Skeletal muscle satellite cell (primary cell): ENCODE measurements around the gene PEX11A.

Experiments
- H3K27me3 ChIP-seq: 2 replicates; pipeline ENCODE4 v1.7.0; 2013; ENCODE audit warnings: low read length; ENCODE audit not compliant: control insufficient read depth, insufficient read depth
- H3K36me3 ChIP-seq: 2 replicates; pipeline ENCODE4 v1.7.0; 2013; ENCODE audit warnings: mild to moderate bottlenecking, control low read depth, low read length; ENCODE audit not compliant: insufficient read depth
- H3K4me1 ChIP-seq: 2 replicates; pipeline ENCODE4 v1.7.0; 2013; ENCODE audit warnings: low read length; ENCODE audit not compliant: control insufficient read depth, insufficient read depth
- H3K4me2 ChIP-seq: 2 replicates; pipeline ENCODE4 v1.7.0; 2013; ENCODE audit warnings: mild to moderate bottlenecking, low read length
- H3K4me3 ChIP-seq: 2 replicates; pipeline ENCODE4 v1.7.0; 2013; ENCODE audit warnings: low read length
- H3K9ac ChIP-seq: 2 replicates; pipeline ENCODE4 v1.7.0; 2013; ENCODE audit warnings: mild to moderate bottlenecking, low read depth, low read length, moderate library complexity
- H3K9me3 ChIP-seq: replicated peaks from 2 replicates; pipeline ENCODE4 v1.7.0; 2013; ENCODE audit warnings: mild to moderate bottlenecking, control low read depth, low read length

The PEX11A gene

GRCh38 chr15:89665449-89666181, 24.9 kb downstream of the PEX11A start:
- peak overlapping the region; percentile 66 for H3K4me3 ChIP-seq
- no peaks in the 10 kb centered on the region for H3K36me3 ChIP-seq
- H3K9ac ChIP-seq: peak overlapping the region; percentile 79
- H3K27me3 ChIP-seq: no peaks in the 10 kb centered on the region
- peaks cover 31% of the 10 kb centered on the region for H3K4me1 ChIP-seq
- H3K9me3 ChIP-seq: no peaks in the 10 kb centered on the region
- peak overlapping the region; percentile 81 for H3K4me2 ChIP-seq

GRCh38 chr15:89664441-89665350, 25.9 kb downstream of the PEX11A start:
- peak overlapping the region; percentile 81 for H3K4me2 ChIP-seq
- H3K4me1 ChIP-seq: peaks cover 31% of the 10 kb centered on the region
- no peaks in the 10 kb centered on the region for H3K9me3 ChIP-seq
- peak overlapping the region; percentile 66 for H3K4me3 ChIP-seq
- no peaks in the 10 kb centered on the region for H3K36me3 ChIP-seq
- no peaks in the 10 kb centered on the region for H3K27me3 ChIP-seq
- H3K9ac ChIP-seq: peak overlapping the region; percentile 79

GRCh38 chr15:89662893-89663626, 27.5 kb downstream of the PEX11A start:
- Histone ChIP-seq H3K4me2 (peak overlapping the region; percentile 79), H3K4me3 (peak overlapping the region; percentile 48), H3K9me3 (no peaks in the 10 kb centered on the region), H3K4me1 (peaks cover 31% of the 10 kb centered on the region), H3K27me3 (no peaks in the 10 kb centered on the region), H3K9ac (peak overlapping the region; percentile 85), H3K36me3 (no peaks in the 10 kb centered on the region)

GRCh38 chr15:89660556-89660955, 30.0 kb downstream of the PEX11A start:
- H3K9ac ChIP-seq: no peak overlapping the region
- H3K36me3 ChIP-seq: no peaks in the 10 kb centered on the region
- no peaks in the 10 kb centered on the region for H3K9me3 ChIP-seq
- no peak overlapping the region for H3K4me2 ChIP-seq
- no peak overlapping the region for H3K4me3 ChIP-seq
- peaks cover 37% of the 10 kb centered on the region for H3K4me1 ChIP-seq
- no peaks in the 10 kb centered on the region for H3K27me3 ChIP-seq

- H3K36me3 ChIP-seq: no peaks in the 10 kb centered on the region
- no peak overlapping the region for H3K4me2 ChIP-seq
- H3K9me3 ChIP-seq: no peaks in the 10 kb centered on the region
- H3K4me3 ChIP-seq: no peak overlapping the region
- H3K9ac ChIP-seq: no peak overlapping the region
- H3K4me1 ChIP-seq: peaks cover 31% of the 10 kb centered on the region
- H3K27me3 ChIP-seq: no peaks in the 10 kb centered on the region
These were observed 31.3 kb downstream of the PEX11A start for GRCh38 chr15:89659295-89659694.

GRCh38 chr15:89657686-89658200, 32.8 kb downstream of the PEX11A start:
- Histone ChIP-seq H3K36me3 (no peaks in the 10 kb centered on the region), H3K27me3 (no peaks in the 10 kb centered on the region), H3K4me2 (no peak overlapping the region), H3K4me3 (no peak overlapping the region), H3K9ac (no peak overlapping the region), H3K9me3 (no peaks in the 10 kb centered on the region), H3K4me1 (peaks cover 30% of the 10 kb centered on the region)

GRCh38 chr15:89656116-89656815, 34.3 kb downstream of the PEX11A start:
- Histone ChIP-seq H3K4me3 (no peak overlapping the region), H3K4me1 (peaks cover 22% of the 10 kb centered on the region), H3K4me2 (no peak overlapping the region), H3K36me3 (peaks cover 5% of the 10 kb centered on the region), H3K27me3 (no peaks in the 10 kb centered on the region), H3K9ac (no peak overlapping the region), H3K9me3 (no peaks in the 10 kb centered on the region)

GRCh38 chr15:89654847-89655805, 35.4 kb downstream of the PEX11A start, which contains the start of gene KIF7:
Gene KIF7, minus strand, starts transcription at chr15:89655467. Its CDS starts 2,537 bp downstream, at chr15:89652930.
- peak within 1 kb of the TSS; percentile 92 for H3K4me2 ChIP-seq
- peak within 1 kb of the TSS; percentile 91 for H3K9ac ChIP-seq
- no peaks in the 10 kb centered on the region for H3K27me3 ChIP-seq

GRCh38 chr15:89654301-89654761, 36.2 kb downstream of the PEX11A start:
- no peaks in the 10 kb centered on the region for H3K9me3 ChIP-seq
- H3K4me3 ChIP-seq: peak overlapping the region; percentile 78
- peaks cover 12% of the 10 kb centered on the region for H3K36me3 ChIP-seq
- H3K27me3 ChIP-seq: no peaks in the 10 kb centered on the region
- peak overlapping the region; percentile 91 for H3K9ac ChIP-seq
- peak overlapping the region; percentile 92 for H3K4me2 ChIP-seq
- peaks cover 22% of the 10 kb centered on the region for H3K4me1 ChIP-seq

More at GRCh38 chr15:89654847-89655805, 35.4 kb downstream of the PEX11A start, which contains the start of gene KIF7:
- no peaks in the 10 kb centered on the region for H3K9me3 ChIP-seq
- H3K4me3 ChIP-seq: peak within 1 kb of the TSS; percentile 78
- peaks cover 22% of the 10 kb centered on the region for H3K4me1 ChIP-seq
- peaks cover 6% of the 10 kb centered on the region for H3K36me3 ChIP-seq

- no peaks in the 10 kb centered on the region for H3K27me3 ChIP-seq
- H3K4me3 ChIP-seq: no peak overlapping the region
- peaks cover 14% of the 10 kb centered on the region for H3K36me3 ChIP-seq
- no peak overlapping the region for H3K9ac ChIP-seq
- H3K4me1 ChIP-seq: peaks cover 22% of the 10 kb centered on the region
- no peaks in the 10 kb centered on the region for H3K9me3 ChIP-seq
- H3K4me2 ChIP-seq: no peak overlapping the region
These were observed 37.0 kb downstream of the PEX11A start for GRCh38 chr15:89653578-89653977.
